ENCODE results near the gene TLX3.
"Not testable (repeated sequence)": the region's sequence is repeated elsewhere in the genome, so short reads cannot be mapped to it uniquely, and the experiment has no call there.

Gene TLX3

GRCh38 chr5:171322527-171322926, 13.5 kb downstream of the TLX3 start:
- no peak for DNase-seq (ENCODE audit: low read depth in 2 of 3, low spot score in 1 of 3)

GRCh38 chr5:171323007-171323406, 14.0 kb downstream of the TLX3 start:
- no peak for DNase-seq (ENCODE audit: low read depth in 2 of 3, low spot score in 1 of 3)

GRCh38 chr5:171323806-171324632, 15.0 kb downstream of the TLX3 start:
- DNase-seq (ENCODE audit: low read depth in 2 of 3, low spot score in 1 of 3), result no peak

GRCh38 chr5:171330021-171330420, 21.0 kb downstream of the TLX3 start:
- no peak for DNase-seq (ENCODE audit: low read depth in 2 of 3, low spot score in 1 of 3)

- no peak for DNase-seq (ENCODE audit: low read depth in 2 of 3, low spot score in 1 of 3)
Measured at GRCh38 chr5:171335616-171336015, 26.6 kb downstream of the TLX3 start.

- no peak for DNase-seq (ENCODE audit: low read depth in 2 of 3, low spot score in 1 of 3)
Measured at GRCh38 chr5:171336521-171337209, 27.6 kb downstream of the TLX3 start.

- DNase-seq (ENCODE audit: low read depth in 2 of 3, low spot score in 1 of 3), result no peak
Measured at GRCh38 chr5:171337210-171337569, 28.1 kb downstream of the TLX3 start.

- DNase-seq (ENCODE audit: low read depth in 2 of 3, low spot score in 1 of 3), result no peak
Measured at GRCh38 chr5:171340042-171340441, 31.0 kb downstream of the TLX3 start.

- DNase-seq (ENCODE audit: low read depth in 2 of 3, low spot score in 1 of 3), result no peak
Measured at GRCh38 chr5:171340491-171340890, 31.4 kb downstream of the TLX3 start.

GRCh38 chr5:171342362-171343111, 33.5 kb downstream of the TLX3 start:
- DNase-seq (ENCODE audit: low read depth in 2 of 3, low spot score in 1 of 3), result peak; percentile 4 to 34 (median 20)

GRCh38 chr5:171344936-171345608, 36.0 kb downstream of the TLX3 start:
- DNase-seq (ENCODE audit: low read depth in 2 of 3, low spot score in 1 of 3), result no peak

GRCh38 chr5:171351536-171352073, 42.6 kb downstream of the TLX3 start:
- no peak for DNase-seq (ENCODE audit: low read depth in 2 of 3, low spot score in 1 of 3)

- peak; percentile 10 to 26 (median 20) for DNase-seq (ENCODE audit: low read depth in 2 of 3, low spot score in 1 of 3)
Measured at GRCh38 chr5:171355302-171355724, 46.3 kb downstream of the TLX3 start.

GRCh38 chr5:171357843-171358242, 48.8 kb downstream of the TLX3 start:
- DNase-seq (ENCODE audit: low read depth in 2 of 3, low spot score in 1 of 3), result no peak

GRCh38 chr5:171361151-171361550, 52.1 kb downstream of the TLX3 start:
- DNase-seq (ENCODE audit: low read depth in 2 of 3, low spot score in 1 of 3), result not testable (repeated sequence)
